ENCODE data around the gene MRAS.

- no peak for TF ChIP-seq CTCF (optimal IDR thresholded peaks at IDR 0.05 in 1 of 3, IDR thresholded peaks at IDR 0.05 in 1 of 3, conservative IDR thresholded peaks at IDR 0.05 in 1 of 3; ENCODE audit: extremely low read depth in 1 of 3, insufficient read depth in 2 of 3, low read length in 3 of 3)
- TF ChIP-seq EZH2 (IDR thresholded peaks at IDR 0.05; ENCODE audit: low read length): no peak
These were observed 85.5 kb downstream of the MRAS start for GRCh38 chr3:138433892-138434275.
